Measurements from ENCODE around the gene SEL1L3.

Gene SEL1L3

GRCh38 chr4:25856756-25857155, 6.0 kb downstream of the SEL1L3 start:
- TF ChIP-seq CTCF (IDR thresholded peaks at IDR 0.05; ENCODE audit: low read depth, low read length, missing control alignments): no peak
- DNase-seq (ENCODE audit: extremely low read depth, low read depth): no peak
- no peak overlapping the region for H3K4me3 ChIP-seq (replicated peaks; ENCODE audit: low read depth, low read length)

GRCh38 chr4:25852103-25852502, 10.7 kb downstream of the SEL1L3 start:
- TF ChIP-seq CTCF (IDR thresholded peaks at IDR 0.05; ENCODE audit: low read depth, low read length, missing control alignments): no peak
- no peak overlapping the region for H3K4me3 ChIP-seq (replicated peaks; ENCODE audit: low read depth, low read length)
- DNase-seq (ENCODE audit: extremely low read depth, low read depth): no peak

GRCh38 chr4:25847329-25847728, 15.5 kb downstream of the SEL1L3 start:
- TF ChIP-seq CTCF (IDR thresholded peaks at IDR 0.05; ENCODE audit: low read depth, low read length, missing control alignments): no peak
- H3K4me3 ChIP-seq (replicated peaks; ENCODE audit: low read depth, low read length): no peak overlapping the region
- DNase-seq (ENCODE audit: extremely low read depth, low read depth): no peak

- TF ChIP-seq CTCF (IDR thresholded peaks at IDR 0.05; ENCODE audit: low read depth, low read length, missing control alignments): no peak
- no peak overlapping the region for H3K4me3 ChIP-seq (replicated peaks; ENCODE audit: low read depth, low read length)
- DNase-seq (ENCODE audit: extremely low read depth, low read depth): no peak
These were observed 16.7 kb downstream of the SEL1L3 start for GRCh38 chr4:25845841-25846653.

GRCh38 chr4:25844961-25845712, 17.7 kb downstream of the SEL1L3 start:
- no peak for TF ChIP-seq CTCF (IDR thresholded peaks at IDR 0.05; ENCODE audit: low read depth, low read length, missing control alignments)
- no peak overlapping the region for H3K4me3 ChIP-seq (replicated peaks; ENCODE audit: low read depth, low read length)
- no peak for DNase-seq (ENCODE audit: extremely low read depth, low read depth)

- DNase-seq (ENCODE audit: extremely low read depth, low read depth): no peak
- no peak overlapping the region for H3K4me3 ChIP-seq (replicated peaks; ENCODE audit: low read depth, low read length)
- no peak for TF ChIP-seq CTCF (IDR thresholded peaks at IDR 0.05; ENCODE audit: low read depth, low read length, missing control alignments)
These were observed 19.3 kb downstream of the SEL1L3 start for GRCh38 chr4:25843340-25844097.
